CD4-positive, alpha-beta T cell (primary cell): ENCODE measurements around the gene SCAPER. TPM values are rescaled to one million over a fixed set of nuclear protein-coding genes. Genes with fewer than 3 reads are reported as not detected.

ENCODE experiments used
- ATAC-seq: fragments of 200-7000 bp; cut with Tn5 transposase; one replicate; pipeline ENCODE4 v1.10.0; 2022; ENCODE audit warnings: mild to moderate bottlenecking; ENCODE audit not compliant: poor library complexity
- CTCF ChIA-PET: fragments of 350-600 bp; sonication (Branson Sonifier 250); formaldehyde crosslinking; loops from one replicate; lab custom pipeline; 2021; ENCODE audit warnings: antibody characterized with exemption, inconsistent platforms; lab: Charles Lee
- POLR2A ChIA-PET: fragments of 350-600 bp; sonication (Branson Sonifier 250); formaldehyde crosslinking; loops from one replicate; lab custom pipeline; 2021; ENCODE audit warnings: antibody characterized with exemption, inconsistent platforms; lab: Charles Lee
- DNase-seq, 14 experiments: peaks; one replicate each; pipeline ENCODE4 v3.0.0-alpha.2; 2013 to 2020; ENCODE audit warnings: mixed read lengths in 2 of 14
- H3K27ac ChIP-seq, 2 donors: one replicate each; pipeline versions ENCODE4 v1.5.1 to v1.7.0; 2013; ENCODE audit warnings: low read length in 2 of 2, low read depth in 1 of 2, mild to moderate bottlenecking in 1 of 2
- H3K27me3 ChIP-seq, 2 experiments: 1 replicate in 1 of 2; 2 replicates in 1 of 2; pipeline versions ENCODE4 v1.6.1 to v1.7.0; 2013; ENCODE audit warnings: low read length in 2 of 2, control low read depth in 1 of 2, mild to moderate bottlenecking in 1 of 2, moderate library complexity in 1 of 2; ENCODE audit not compliant: insufficient read depth in 2 of 2, control insufficient read depth in 1 of 2
- H3K36me3 ChIP-seq: one replicate; pipeline ENCODE4 v1.6.1; 2013; ENCODE audit warnings: low read length, control low read depth; ENCODE audit not compliant: insufficient read depth
- H3K4me1 ChIP-seq: one replicate; pipeline ENCODE4 v1.6.1; 2013; ENCODE audit warnings: low read length, control low read depth; ENCODE audit not compliant: insufficient read depth
- H3K4me3 ChIP-seq: one replicate; pipeline ENCODE4 v1.5.1; 2013; ENCODE audit warnings: mild to moderate bottlenecking, low read length, moderate library complexity
- H3K9me3 ChIP-seq, 2 experiments: 1 replicate in 1 of 2; 2 replicates in 1 of 2; pipeline versions ENCODE4 v1.6.1 to v1.7.0; 2013; ENCODE audit warnings: low read length in 2 of 2, mild to moderate bottlenecking in 2 of 2, control low read depth in 1 of 2, moderate library complexity in 1 of 2; ENCODE audit not compliant: control insufficient read depth in 1 of 2, insufficient read depth in 1 of 2
- H3K27ac Mint-ChIP-seq: one replicate; pipeline ENCODE4 v1.8.0; 2020; ENCODE audit warnings: mixed read lengths
- H3K27me3 Mint-ChIP-seq: one replicate; pipeline ENCODE4 v1.8.0; 2021; ENCODE audit warnings: mixed read lengths
- H3K36me3 Mint-ChIP-seq: one replicate; pipeline ENCODE4 v1.8.0; 2021; ENCODE audit warnings: low read depth, mixed read lengths
- H3K4me1 Mint-ChIP-seq: one replicate; pipeline ENCODE4 v1.8.0; 2021; ENCODE audit warnings: low read depth, mixed read lengths
- H3K4me3 Mint-ChIP-seq: one replicate; pipeline ENCODE4 v1.8.0; 2020; ENCODE audit warnings: mild to moderate bottlenecking, mixed read lengths
- H3K9me3 Mint-ChIP-seq: one replicate; pipeline ENCODE4 v1.8.0; 2020; ENCODE audit warnings: mixed read lengths
- intact Hi-C, 2 experiments: fragments of 100-400 bp; cut with DNase I in 1 of 2; cut with micrococcal nuclease in 1 of 2; formaldehyde crosslinking; loops; one replicate each; pipeline versions ENCODE4 v1.15.1 to v1.9.0; 2023 to 2025; cut with DNase I, micrococcal nuclease
- total RNA-seq, 174 experiments: library from RNA in 2 of 174; stranded (reverse) in 2 of 174; gene quantifications; one replicate each; pipeline ENCODE4 v1.2.3 and lab custom pipeline; 2021 to 2026
- TF ChIP-seq, protein P1 (sequence below): fragments of 200-600 bp; IDR thresholded peaks from one replicate; pipeline ENCODE4 v1.8.0; 2022; ENCODE audit warnings: antibody characterized with exemption, mild to moderate bottlenecking

Gene SCAPER
- total RNA-seq, 2 experiments from 2014 or later, result 40.3 to 41.2 TPM

DNA sequence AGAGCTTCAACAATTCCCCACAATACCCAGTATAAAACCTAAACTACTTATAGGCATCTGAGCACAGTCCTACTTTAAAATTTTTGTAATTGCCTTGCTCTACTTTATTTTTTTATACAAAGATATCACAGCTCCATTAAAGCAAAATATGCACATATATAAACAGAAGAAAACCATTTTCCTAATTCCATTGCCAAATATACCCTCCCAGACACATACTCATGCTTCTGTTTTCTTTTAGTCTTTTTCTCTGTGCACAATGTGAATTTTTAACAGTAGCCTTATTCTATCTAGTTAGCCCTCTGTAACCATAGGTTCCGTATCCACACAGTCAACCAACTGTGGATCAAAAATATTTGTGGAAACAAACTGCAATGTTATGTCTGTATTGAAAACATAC lies 260.5 kb downstream of the SCAPER start:
- ChIA-PET CTCF (no interaction called here), POLR2A (no interaction called here)
- Histone ChIP-seq H3K4me3 (no peak overlapping the region), H3K4me1 (no peaks in the 10 kb centered on the region), H3K36me3 (peaks cover 6% of the 10 kb centered on the region), H3K27me3 (no peaks in the 10 kb centered on the region), H3K9me3 (no peaks in the 10 kb centered on the region), H3K27ac (no peak overlapping the region)
- TF ChIP-seq, protein P1, sequence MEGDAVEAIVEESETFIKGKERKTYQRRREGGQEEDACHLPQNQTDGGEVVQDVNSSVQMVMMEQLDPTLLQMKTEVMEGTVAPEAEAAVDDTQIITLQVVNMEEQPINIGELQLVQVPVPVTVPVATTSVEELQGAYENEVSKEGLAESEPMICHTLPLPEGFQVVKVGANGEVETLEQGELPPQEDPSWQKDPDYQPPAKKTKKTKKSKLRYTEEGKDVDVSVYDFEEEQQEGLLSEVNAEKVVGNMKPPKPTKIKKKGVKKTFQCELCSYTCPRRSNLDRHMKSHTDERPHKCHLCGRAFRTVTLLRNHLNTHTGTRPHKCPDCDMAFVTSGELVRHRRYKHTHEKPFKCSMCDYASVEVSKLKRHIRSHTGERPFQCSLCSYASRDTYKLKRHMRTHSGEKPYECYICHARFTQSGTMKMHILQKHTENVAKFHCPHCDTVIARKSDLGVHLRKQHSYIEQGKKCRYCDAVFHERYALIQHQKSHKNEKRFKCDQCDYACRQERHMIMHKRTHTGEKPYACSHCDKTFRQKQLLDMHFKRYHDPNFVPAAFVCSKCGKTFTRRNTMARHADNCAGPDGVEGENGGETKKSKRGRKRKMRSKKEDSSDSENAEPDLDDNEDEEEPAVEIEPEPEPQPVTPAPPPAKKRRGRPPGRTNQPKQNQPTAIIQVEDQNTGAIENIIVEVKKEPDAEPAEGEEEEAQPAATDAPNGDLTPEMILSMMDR, result no peak
- Mint-ChIP-seq H3K4me3 (no peak overlapping the region), H3K36me3 (peaks cover 77% of the 10 kb centered on the region), H3K27me3 (no peaks in the 10 kb centered on the region), H3K4me1 (no peaks in the 10 kb centered on the region), H3K9me3 (peaks cover 3% of the 10 kb centered on the region), H3K27ac (no peak overlapping the region)
- intact Hi-C loops, result no loop called here
- ATAC-seq (no peak), DNase-seq (no peak)

DNA sequence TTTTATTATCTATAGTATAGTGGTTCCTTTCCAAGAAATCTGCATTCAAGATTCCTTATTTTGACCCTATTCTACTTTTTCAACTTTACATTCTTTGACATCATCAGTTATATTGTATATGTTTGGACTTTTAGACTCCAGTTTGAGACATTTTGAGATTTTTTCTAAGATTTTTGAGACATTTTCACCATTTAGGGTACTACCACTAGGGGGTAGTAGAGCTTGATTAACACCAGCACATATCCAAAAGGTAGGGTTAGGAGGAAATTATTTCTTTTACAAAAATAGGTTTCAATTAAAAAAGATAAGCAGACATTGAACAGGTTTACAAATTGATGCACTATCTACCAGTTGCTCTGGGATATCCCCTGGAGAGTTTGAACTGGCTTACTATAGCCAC lies 262.5 kb downstream of the SCAPER start:
- H3K27ac ChIP-seq, result no peak overlapping the region
- ATAC-seq (no peak), DNase-seq (peak in 1 of 14 experiments; percentile 5)
- Mint-ChIP-seq H3K4me1 (no peaks in the 10 kb centered on the region), H3K36me3 (peaks cover 74% of the 10 kb centered on the region), H3K4me3 (no peak overlapping the region), H3K27me3 (no peaks in the 10 kb centered on the region), H3K27ac (no peak overlapping the region), H3K9me3 (no peaks in the 10 kb centered on the region)
- no peaks in the 10 kb centered on the region for H3K4me1 ChIP-seq
- intact Hi-C loops, result no loop called here
- no peaks in the 10 kb centered on the region for H3K36me3 ChIP-seq
- H3K27me3 ChIP-seq, result no peaks in the 10 kb centered on the region
- H3K4me3 ChIP-seq, result no peak overlapping the region
- TF ChIP-seq, protein P1, result peak; percentile 29
- ChIA-PET POLR2A (interaction anchor here (0.6 kb wide), 1 partner anchor 82 kb away, joined by 3 read pairs; no protein-coding TSS in a partner anchor), CTCF (no interaction called here)
- no peaks in the 10 kb centered on the region for H3K9me3 ChIP-seq

DNA sequence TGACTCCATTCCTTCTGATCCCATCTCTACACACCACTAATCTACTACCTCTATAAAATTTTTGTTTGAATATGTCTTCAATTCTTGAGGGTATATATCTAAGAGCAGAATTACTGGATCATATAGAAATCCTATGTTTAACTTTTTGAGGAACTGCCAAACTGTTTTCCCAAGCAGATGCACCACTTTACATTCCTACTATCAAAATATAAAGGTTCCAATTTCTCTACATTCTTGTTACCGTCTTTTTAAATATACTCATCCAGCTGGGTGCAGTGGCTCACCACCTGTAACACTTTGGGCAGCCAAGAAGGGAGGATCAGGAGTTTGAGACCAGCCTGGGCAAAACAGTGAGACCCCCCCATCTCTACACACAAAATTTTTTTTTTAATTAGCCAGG lies 268.0 kb downstream of the SCAPER start:
- no peaks in the 10 kb centered on the region for H3K27me3 Mint-ChIP-seq
- peaks cover 0 to 13% of the 10 kb centered on the region in 2 experiments for H3K9me3 ChIP-seq
- intact Hi-C loops, result no loop called here
- H3K4me3 Mint-ChIP-seq, result no peak overlapping the region
- ChIA-PET CTCF (no interaction called here), POLR2A (no interaction called here)
- no peaks in the 10 kb centered on the region for H3K4me1 ChIP-seq
- no peaks in the 10 kb centered on the region for H3K27me3 ChIP-seq
- H3K27ac ChIP-seq, result no peak overlapping the region
- peaks cover 53% of the 10 kb centered on the region for H3K36me3 Mint-ChIP-seq
- no peak overlapping the region for H3K27ac Mint-ChIP-seq
- H3K4me1 Mint-ChIP-seq, result no peaks in the 10 kb centered on the region
- peaks cover 2% of the 10 kb centered on the region for H3K9me3 Mint-ChIP-seq
- H3K4me3 ChIP-seq, result no peak overlapping the region
- ATAC-seq (no peak), DNase-seq (no peak)
- TF ChIP-seq, protein P1, result no peak
- H3K36me3 ChIP-seq, result no peaks in the 10 kb centered on the region
